Body of pancreas (tissue), 4 donors: ENCODE results near the gene GTPBP4. TPM values are rescaled to one million over a fixed set of nuclear protein-coding genes. Genes with fewer than 3 reads are reported as not detected.

ENCODE experiments used
- ATAC-seq: fragments of 150-250 bp; one replicate; pipeline ENCODE4 v1.9.1; 2016
- DNase-seq, 4 donors: peaks; one replicate each; pipeline ENCODE4 v3.0.0-alpha.2; 2019
- H3K27ac ChIP-seq, 4 donors: fragments of 200-600 bp; sonication (generic); 1 replicate in 3 of 4; 2 replicates in 1 of 4; pipeline versions ENCODE4 v1.5.1 to v1.6.1; 2016 to 2019; ENCODE audit warnings: mild to moderate bottlenecking in 1 of 4, mixed read lengths in 1 of 4, moderate library complexity in 1 of 4
- H3K27me3 ChIP-seq, 2 donors: fragments of 200-600 bp; sonication (generic); one replicate each; pipeline ENCODE4 v1.6.0; 2016; ENCODE audit warnings: mild to moderate bottlenecking in 1 of 2
- H3K36me3 ChIP-seq, 2 donors: fragments of 200-600 bp; sonication (generic); replicated peaks in 1 of 2; 2 replicates each; pipeline ENCODE4 v1.5.1; 2016; ENCODE audit warnings: low read depth in 2 of 2; ENCODE audit not compliant: insufficient read depth in 1 of 2
- H3K4me1 ChIP-seq: fragments of 200-600 bp; sonication (generic); one replicate; pipeline ENCODE4 v1.6.0; 2016
- H3K4me3 ChIP-seq, 2 donors: fragments of 200-600 bp; sonication (generic); 1 replicate in 1 of 2; 2 replicates in 1 of 2; pipeline ENCODE4 v1.5.1; 2016 to 2019
- H3K9me3 ChIP-seq, 3 donors: fragments of 200-600 bp; sonication (generic); 1 replicate in 2 of 3; 2 replicates in 1 of 3; pipeline ENCODE4 v1.5.1; 2016
- POLR2A ChIP-seq, 3 donors: fragments of 450-650 bp; IDR thresholded peaks; one replicate each; pipeline ENCODE4 v1.6.1; 2016; ENCODE audit warnings: antibody characterized with exemption in 3 of 3, mild to moderate bottlenecking in 2 of 3
- WGBS, 2 donors: methylation state at CpG; one replicate each; pipeline ENCODE4 v1.1.5; 2017; 5-methylcytosine and 5-hydroxymethylcytosine counted together
- intact Hi-C: fragments of 100-400 bp; cut with DNase I; formaldehyde crosslinking; loops from one replicate; pipeline ENCODE4 v1.15.1; 2023
- total RNA-seq, 2 donors: library from RNA; depleted of rRNA; stranded (reverse); fragments of >200 nt; gene quantifications; one replicate each; pipeline ENCODE4 v1.1.0, GENCODE V29; 2016
- TF ChIP-seq, protein P1 (sequence below), 7 experiments: fragments of 450-650 bp in 4 of 7; fragments of 200-600 bp in 3 of 7; sonication (generic) in 3 of 7; IDR thresholded peaks; one replicate each; pipeline ENCODE4 v1.5.1; 2016 to 2019; ENCODE audit warnings: antibody characterized with exemption in 7 of 7

Gene GTPBP4
- total RNA-seq, 2 donors from 2014 or later: 8.3 to 20.4 TPM

GRCh38 chr10:990808-991207 is 2.6 kb downstream of the GTPBP4 start:
- Histone ChIP-seq H3K27ac (no peak overlapping the region), H3K4me1 (peaks cover 25% of the 10 kb centered on the region), H3K9me3 (no peaks in the 10 kb centered on the region), H3K4me3 (no peak overlapping the region), H3K27me3 (no peaks in the 10 kb centered on the region), H3K36me3 (no peaks in the 10 kb centered on the region)
- no peak for DNase-seq
- WGBS, 2 donors: 93% methylated on average over 6 of the region's 6 CpGs
- TF ChIP-seq POLR2A (IDR thresholded peaks at IDR 0.05): no peak
- TF ChIP-seq, protein P1, sequence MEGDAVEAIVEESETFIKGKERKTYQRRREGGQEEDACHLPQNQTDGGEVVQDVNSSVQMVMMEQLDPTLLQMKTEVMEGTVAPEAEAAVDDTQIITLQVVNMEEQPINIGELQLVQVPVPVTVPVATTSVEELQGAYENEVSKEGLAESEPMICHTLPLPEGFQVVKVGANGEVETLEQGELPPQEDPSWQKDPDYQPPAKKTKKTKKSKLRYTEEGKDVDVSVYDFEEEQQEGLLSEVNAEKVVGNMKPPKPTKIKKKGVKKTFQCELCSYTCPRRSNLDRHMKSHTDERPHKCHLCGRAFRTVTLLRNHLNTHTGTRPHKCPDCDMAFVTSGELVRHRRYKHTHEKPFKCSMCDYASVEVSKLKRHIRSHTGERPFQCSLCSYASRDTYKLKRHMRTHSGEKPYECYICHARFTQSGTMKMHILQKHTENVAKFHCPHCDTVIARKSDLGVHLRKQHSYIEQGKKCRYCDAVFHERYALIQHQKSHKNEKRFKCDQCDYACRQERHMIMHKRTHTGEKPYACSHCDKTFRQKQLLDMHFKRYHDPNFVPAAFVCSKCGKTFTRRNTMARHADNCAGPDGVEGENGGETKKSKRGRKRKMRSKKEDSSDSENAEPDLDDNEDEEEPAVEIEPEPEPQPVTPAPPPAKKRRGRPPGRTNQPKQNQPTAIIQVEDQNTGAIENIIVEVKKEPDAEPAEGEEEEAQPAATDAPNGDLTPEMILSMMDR (IDR thresholded peaks at IDR 0.05): no peak
- no peak for ATAC-seq
- intact Hi-C loops: no loop called here

DNA sequence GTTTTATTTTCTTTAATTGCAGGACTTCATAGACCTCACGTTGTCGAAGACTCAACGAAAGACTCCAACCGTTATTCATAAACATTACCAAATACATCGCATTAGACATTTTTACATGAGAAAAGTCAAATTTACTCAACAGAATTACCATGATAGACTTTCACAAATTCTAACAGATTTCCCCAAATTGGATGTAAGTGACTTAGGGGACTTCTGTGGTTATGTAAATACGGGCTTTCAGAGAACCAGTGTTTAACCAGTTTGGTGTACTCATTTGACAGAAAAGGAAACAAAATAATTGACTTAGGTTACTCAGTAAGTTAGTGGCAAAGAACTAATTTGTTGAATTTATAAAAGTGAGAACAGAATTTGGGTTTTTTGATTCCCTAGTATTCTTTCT is 4.2 kb downstream of the GTPBP4 start:
- ATAC-seq (no peak), DNase-seq (no peak)
- intact Hi-C loops: no loop called here
- no peak for TF ChIP-seq POLR2A (IDR thresholded peaks at IDR 0.05)
- TF ChIP-seq, protein P1 (IDR thresholded peaks at IDR 0.05): no peak
- Histone ChIP-seq H3K4me3 (no peak overlapping the region), H3K9me3 (no peaks in the 10 kb centered on the region), H3K27ac (no peak overlapping the region), H3K27me3 (no peaks in the 10 kb centered on the region), H3K36me3 (peaks cover 4 to 14% of the 10 kb centered on the region in 2 donors), H3K4me1 (peaks cover 18% of the 10 kb centered on the region)
- WGBS, 2 donors: 94 to 95% methylated on average over 6 of the region's 6 CpGs

DNA sequence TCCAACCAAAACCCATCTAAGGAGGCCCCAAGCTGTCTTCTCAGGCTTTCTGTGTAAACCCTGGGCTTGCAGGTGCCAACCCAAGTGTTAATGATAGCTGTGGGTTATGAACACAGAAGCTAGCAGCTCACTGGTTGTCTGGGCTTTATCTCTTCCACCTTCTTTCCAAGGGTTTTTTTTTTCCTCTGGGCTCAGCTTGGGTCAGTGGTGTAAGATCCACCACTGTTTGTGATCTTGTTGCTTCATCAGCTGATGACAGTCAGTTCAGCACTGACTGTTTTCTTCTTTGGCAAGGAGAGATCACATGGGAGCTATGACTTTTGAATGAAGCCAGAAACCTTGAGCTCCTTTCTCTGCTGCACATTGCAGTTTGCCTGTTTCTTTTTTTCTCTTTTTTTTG is 4.6 kb downstream of the GTPBP4 start:
- DNase-seq: no peak
- no peaks in the 10 kb centered on the region for H3K27me3 ChIP-seq
- H3K9me3 ChIP-seq: no peaks in the 10 kb centered on the region
- no peak overlapping the region for H3K27ac ChIP-seq
- intact Hi-C loops: no loop called here
- H3K36me3 ChIP-seq: peaks cover 4 to 16% of the 10 kb centered on the region in 2 donors
- peaks cover 16% of the 10 kb centered on the region for H3K4me1 ChIP-seq
- no peak for TF ChIP-seq POLR2A (IDR thresholded peaks at IDR 0.05)
- TF ChIP-seq, protein P1 (IDR thresholded peaks at IDR 0.05): no peak
- H3K4me3 ChIP-seq: no peak overlapping the region
- no peak for ATAC-seq

- H3K4me1 ChIP-seq: peaks cover 6% of the 10 kb centered on the region
- H3K27ac ChIP-seq: no peak overlapping the region
- intact Hi-C loops: no loop called here
- H3K9me3 ChIP-seq: no peaks in the 10 kb centered on the region
- no peak overlapping the region for H3K4me3 ChIP-seq
- H3K27me3 ChIP-seq: no peaks in the 10 kb centered on the region
- peaks cover 4 to 27% of the 10 kb centered on the region in 2 donors for H3K36me3 ChIP-seq
- DNase-seq (no peak), ATAC-seq (no peak)
- WGBS, 2 donors: 86 to 95% methylated on average over 6 of the region's 6 CpGs
- TF ChIP-seq POLR2A (IDR thresholded peaks at IDR 0.05): no peak
- TF ChIP-seq, protein P1 (IDR thresholded peaks at IDR 0.05): no peak
These were observed 6.8 kb downstream of the GTPBP4 start for GRCh38 chr10:994836-995558.

DNA sequence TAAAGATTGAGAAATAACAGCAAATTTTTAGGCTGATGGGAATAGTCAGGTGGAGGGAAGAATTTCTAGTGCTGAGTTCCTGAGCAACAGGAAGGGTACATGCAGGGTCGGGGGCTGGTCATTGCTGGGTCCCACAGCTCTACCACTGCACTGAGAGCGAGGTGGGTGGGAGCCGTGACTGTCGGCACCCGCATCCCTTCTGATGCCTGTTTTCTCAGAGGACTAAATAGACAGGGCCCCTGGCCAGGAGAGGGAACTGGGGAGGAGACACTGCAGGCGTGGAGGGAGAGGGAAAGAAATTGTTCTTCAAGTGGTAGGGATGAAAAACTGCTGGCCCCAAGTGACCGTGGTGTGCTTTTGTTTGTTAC is 7.3 kb downstream of the GTPBP4 start:
- no peak for TF ChIP-seq POLR2A (IDR thresholded peaks at IDR 0.05)
- TF ChIP-seq, protein P1 (IDR thresholded peaks at IDR 0.05): no peak
- peaks cover 4 to 29% of the 10 kb centered on the region in 2 donors for H3K36me3 ChIP-seq
- ATAC-seq (no peak), DNase-seq (no peak)
- H3K27ac ChIP-seq: no peak overlapping the region
- 90 to 91% methylated on average over 7 of the region's 7 CpGs for WGBS, 2 donors
- H3K27me3 ChIP-seq: no peaks in the 10 kb centered on the region
- intact Hi-C loops: no loop called here
- H3K4me1 ChIP-seq: peaks cover 2% of the 10 kb centered on the region
- H3K9me3 ChIP-seq: no peaks in the 10 kb centered on the region
- H3K4me3 ChIP-seq: no peak overlapping the region
